Mucosa of stomach (tissue), 1 donor: ENCODE measurements around the gene LRRC59.

ENCODE experiments used
- H3K27me3 ChIP-seq: one replicate; pipeline ENCODE4 v1.7.0; 2013; ENCODE audit warnings: mild to moderate bottlenecking, low read length; ENCODE audit not compliant: control insufficient read depth, insufficient read depth
- H3K36me3 ChIP-seq: one replicate; pipeline ENCODE4 v1.7.0; 2013; ENCODE audit warnings: low read length; ENCODE audit not compliant: control insufficient read depth, insufficient read depth
- H3K4me1 ChIP-seq: one replicate; pipeline ENCODE4 v1.7.0; 2013; ENCODE audit warnings: mild to moderate bottlenecking, low read length; ENCODE audit not compliant: control insufficient read depth, insufficient read depth
- H3K4me3 ChIP-seq: one replicate; pipeline ENCODE4 v1.7.0; 2013; ENCODE audit warnings: low read length
- H3K9ac ChIP-seq: one replicate; pipeline ENCODE4 v1.7.0; 2013; ENCODE audit warnings: mild to moderate bottlenecking, low read length, moderate library complexity
- H3K9me3 ChIP-seq: one replicate; pipeline ENCODE4 v1.7.0; 2013; ENCODE audit warnings: mild to moderate bottlenecking, low read length, moderate library complexity; ENCODE audit not compliant: control insufficient read depth
- donor health status: Pancreatic carcinoma.

LRRC59 gene

GRCh38 chr17:50354776-50355175 lies 42.5 kb downstream of the LRRC59 start:
- Histone ChIP-seq H3K4me3 (no peak overlapping the region), H3K4me1 (no peaks in the 10 kb centered on the region), H3K36me3 (peaks cover 20% of the 10 kb centered on the region), H3K27me3 (no peaks in the 10 kb centered on the region), H3K9ac (no peak overlapping the region), H3K9me3 (no peaks in the 10 kb centered on the region)

GRCh38 chr17:50354198-50354597 lies 43.1 kb downstream of the LRRC59 start:
- Histone ChIP-seq H3K9me3 (no peaks in the 10 kb centered on the region), H3K4me1 (peaks cover under 1% of the 10 kb centered on the region), H3K9ac (no peak overlapping the region), H3K27me3 (no peaks in the 10 kb centered on the region), H3K4me3 (no peak overlapping the region), H3K36me3 (peaks cover 20% of the 10 kb centered on the region)

- H3K4me3 ChIP-seq = no peak overlapping the region
- H3K27me3 ChIP-seq = no peaks in the 10 kb centered on the region
- peaks cover 5% of the 10 kb centered on the region for H3K4me1 ChIP-seq
- H3K9ac ChIP-seq = no peak overlapping the region
- no peaks in the 10 kb centered on the region for H3K9me3 ChIP-seq
- peaks cover 20% of the 10 kb centered on the region for H3K36me3 ChIP-seq
Measured at GRCh38 chr17:50353600-50354195, 43.6 kb downstream of the LRRC59 start.

GRCh38 chr17:50352693-50353599 lies 44.4 kb downstream of the LRRC59 start:
- H3K36me3 ChIP-seq = peaks cover 19% of the 10 kb centered on the region
- H3K9ac ChIP-seq = no peak overlapping the region
- no peaks in the 10 kb centered on the region for H3K9me3 ChIP-seq
- no peaks in the 10 kb centered on the region for H3K27me3 ChIP-seq
- no peak overlapping the region for H3K4me3 ChIP-seq
- peaks cover 13% of the 10 kb centered on the region for H3K4me1 ChIP-seq

- H3K4me3 ChIP-seq = no peak overlapping the region
- peaks cover 16% of the 10 kb centered on the region for H3K36me3 ChIP-seq
- no peaks in the 10 kb centered on the region for H3K9me3 ChIP-seq
- no peaks in the 10 kb centered on the region for H3K27me3 ChIP-seq
- H3K9ac ChIP-seq = no peak overlapping the region
- H3K4me1 ChIP-seq = peaks cover 20% of the 10 kb centered on the region
Measured at GRCh38 chr17:50352072-50352692, 45.1 kb downstream of the LRRC59 start.

GRCh38 chr17:50350733-50351132 lies 46.6 kb downstream of the LRRC59 start:
- Histone ChIP-seq H3K27me3 (no peaks in the 10 kb centered on the region), H3K36me3 (peaks cover 3% of the 10 kb centered on the region), H3K9ac (no peak overlapping the region), H3K9me3 (no peaks in the 10 kb centered on the region), H3K4me1 (peaks cover 26% of the 10 kb centered on the region), H3K4me3 (no peak overlapping the region)

GRCh38 chr17:50349243-50349600 lies 48.1 kb downstream of the LRRC59 start:
- no peak overlapping the region for H3K9ac ChIP-seq
- H3K27me3 ChIP-seq = no peaks in the 10 kb centered on the region
- H3K4me3 ChIP-seq = no peak overlapping the region
- no peaks in the 10 kb centered on the region for H3K36me3 ChIP-seq
- H3K9me3 ChIP-seq = no peaks in the 10 kb centered on the region
- peaks cover 33% of the 10 kb centered on the region for H3K4me1 ChIP-seq

- Histone ChIP-seq H3K4me3 (no peak overlapping the region), H3K27me3 (no peaks in the 10 kb centered on the region), H3K9ac (no peak overlapping the region), H3K4me1 (peaks cover 33% of the 10 kb centered on the region), H3K9me3 (no peaks in the 10 kb centered on the region), H3K36me3 (no peaks in the 10 kb centered on the region)
Measured at GRCh38 chr17:50348522-50349242, 48.6 kb downstream of the LRRC59 start.

- no peaks in the 10 kb centered on the region for H3K9me3 ChIP-seq
- peaks cover 33% of the 10 kb centered on the region for H3K4me1 ChIP-seq
- H3K36me3 ChIP-seq = no peaks in the 10 kb centered on the region
- H3K27me3 ChIP-seq = no peaks in the 10 kb centered on the region
- H3K4me3 ChIP-seq = no peak overlapping the region
- H3K9ac ChIP-seq = no peak overlapping the region
Measured at GRCh38 chr17:50347894-50348291, 49.4 kb downstream of the LRRC59 start.

GRCh38 chr17:50347117-50347893 lies 50.0 kb downstream of the LRRC59 start:
- Histone ChIP-seq H3K36me3 (no peaks in the 10 kb centered on the region), H3K27me3 (no peaks in the 10 kb centered on the region), H3K4me3 (peak overlapping the region; percentile 66), H3K9me3 (no peaks in the 10 kb centered on the region), H3K4me1 (peaks cover 33% of the 10 kb centered on the region), H3K9ac (peak overlapping the region; percentile 81)

- H3K9me3 ChIP-seq = no peaks in the 10 kb centered on the region
- no peaks in the 10 kb centered on the region for H3K36me3 ChIP-seq
- no peaks in the 10 kb centered on the region for H3K27me3 ChIP-seq
- peaks cover 33% of the 10 kb centered on the region for H3K4me1 ChIP-seq
- peak overlapping the region; percentile 81 for H3K9ac ChIP-seq
- H3K4me3 ChIP-seq = peak overlapping the region; percentile 66
Measured at GRCh38 chr17:50346313-50347116, 50.8 kb downstream of the LRRC59 start.
